H4 (cell line): ENCODE data around the gene ABCA12. TPM values are rescaled to one million over a fixed set of nuclear protein-coding genes. Genes with fewer than 3 reads are reported as not detected.

Source experiments
- DNase-seq: peaks from one replicate; pipeline ENCODE4 v3.0.0-alpha.2; 2015; ENCODE audit warnings: low spot score
- total RNA-seq: library from RNA; depleted of rRNA; stranded (reverse); fragments of >200 nt; shearing (Covaris generic); gene quantifications from 2 replicates; pipeline ENCODE4 v1.2.3, GENCODE V29; 2014

ABCA12 gene
- total RNA-seq, 1 experiment from 2014 or later: 0.04 TPM

DNA sequence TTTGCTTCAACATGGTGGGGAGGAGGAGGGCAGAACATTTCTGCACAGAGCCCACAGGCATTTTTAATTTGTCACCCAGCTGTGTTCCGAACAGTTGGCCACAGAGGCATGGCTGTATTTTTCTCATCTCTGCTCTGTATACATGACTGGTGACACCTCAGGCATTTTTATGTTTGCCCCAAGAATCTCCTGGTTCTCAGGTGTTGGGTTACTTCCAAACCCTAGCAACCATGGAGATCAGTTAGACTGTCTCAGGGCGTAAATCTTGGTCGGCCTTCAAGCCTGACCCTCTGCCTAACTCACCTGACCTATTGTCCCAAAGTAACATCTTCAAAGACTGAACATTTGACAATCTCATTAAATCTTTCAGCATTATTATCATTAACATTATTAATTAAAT lies 100.0 kb downstream of the ABCA12 start:
- no peak for DNase-seq

DNA sequence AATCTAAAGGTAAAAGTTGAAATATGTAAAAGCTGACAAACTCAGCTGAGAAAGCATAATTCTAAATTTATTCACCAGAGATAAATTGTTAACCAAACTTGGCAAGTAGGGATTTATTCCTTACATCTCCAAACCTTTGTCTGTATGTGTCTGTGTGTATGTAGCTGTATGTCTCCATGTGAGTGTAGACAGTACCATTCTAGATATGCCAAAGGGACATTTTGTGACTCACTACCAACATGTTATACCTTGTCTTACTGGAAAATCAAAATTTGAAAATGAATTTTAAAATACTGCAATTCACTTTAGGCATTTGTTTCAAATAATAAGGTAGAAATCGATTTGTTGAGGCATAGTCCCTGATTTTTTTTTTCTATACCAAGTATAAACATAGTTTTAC lies 102.1 kb downstream of the ABCA12 start:
- no peak for DNase-seq

DNA sequence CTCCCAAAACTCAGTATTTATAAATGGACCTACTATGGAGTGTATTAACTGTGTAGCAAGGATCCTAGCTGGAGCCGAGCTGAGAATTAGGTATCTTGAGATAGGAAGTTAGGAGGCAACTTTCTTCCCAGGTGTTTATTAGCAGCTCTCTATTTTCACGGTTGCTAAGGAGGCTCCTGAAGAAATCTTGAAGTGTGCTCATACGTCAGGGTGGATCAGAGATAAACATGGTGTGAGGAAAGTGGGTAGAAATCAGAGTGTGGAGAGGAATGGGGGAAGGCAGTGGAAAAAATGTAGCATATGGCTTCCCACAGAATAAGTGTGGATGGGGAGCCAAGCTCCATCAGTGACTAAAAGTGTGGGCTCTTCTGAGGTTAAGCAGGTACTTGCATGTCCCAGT lies 104.3 kb downstream of the ABCA12 start:
- no peak for DNase-seq

DNA sequence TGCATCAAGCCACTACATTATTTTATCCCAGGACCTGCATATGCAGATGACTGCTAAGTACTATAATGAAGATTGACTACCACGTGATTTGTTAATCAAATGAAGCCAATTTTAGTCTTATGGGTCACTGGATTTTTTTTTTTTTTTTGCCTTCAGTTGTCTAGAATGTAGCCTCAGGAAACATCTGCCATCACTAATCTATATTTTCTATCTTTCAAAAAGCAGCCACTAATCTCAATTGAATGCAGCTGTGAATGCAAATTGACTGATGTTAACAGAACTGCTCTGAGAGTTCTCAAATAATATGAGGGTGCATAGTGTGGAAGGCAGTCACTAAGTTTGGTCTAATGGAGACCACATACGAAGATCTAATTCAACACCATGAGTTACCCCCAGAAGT lies 106.3 kb downstream of the ABCA12 start:
- no peak for DNase-seq

DNA sequence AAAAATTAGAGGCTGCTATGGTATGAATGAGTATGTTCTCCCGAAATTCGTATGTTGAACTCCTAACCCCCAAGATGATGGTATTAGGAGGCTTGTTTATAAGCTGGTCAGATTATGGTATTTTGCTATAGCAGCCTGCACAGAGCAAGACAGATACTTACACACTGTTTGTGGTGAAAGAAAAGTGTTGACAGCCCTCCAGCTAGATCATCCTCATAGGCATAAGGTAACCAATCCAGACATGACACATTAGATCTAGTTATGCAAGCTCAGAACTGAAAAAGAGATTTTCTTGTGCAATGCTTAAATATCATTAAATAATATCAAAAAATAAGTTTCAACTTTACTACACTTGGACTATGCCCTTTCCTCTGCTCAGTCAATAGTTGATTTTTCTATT lies 107.1 kb downstream of the ABCA12 start:
- DNase-seq: no peak

DNA sequence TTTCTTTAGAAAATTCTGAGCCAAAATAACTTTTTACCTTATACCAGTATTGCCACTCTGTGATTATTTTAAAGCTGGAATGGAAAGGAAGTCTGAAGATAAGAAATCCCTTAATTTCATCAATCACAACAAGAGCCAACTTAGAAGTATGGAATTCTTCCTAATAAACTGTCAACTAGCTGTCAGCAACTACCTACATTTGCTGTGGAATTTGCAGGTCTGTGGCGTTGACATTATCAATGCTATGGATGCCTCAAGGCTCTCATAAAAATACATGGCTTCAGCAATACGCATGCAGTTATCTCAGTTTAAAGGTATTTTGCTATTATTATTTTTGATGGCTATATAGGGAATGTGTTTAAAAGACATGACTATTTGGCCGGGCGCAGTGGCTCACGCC lies 108.5 kb downstream of the ABCA12 start:
- no peak for DNase-seq

DNA sequence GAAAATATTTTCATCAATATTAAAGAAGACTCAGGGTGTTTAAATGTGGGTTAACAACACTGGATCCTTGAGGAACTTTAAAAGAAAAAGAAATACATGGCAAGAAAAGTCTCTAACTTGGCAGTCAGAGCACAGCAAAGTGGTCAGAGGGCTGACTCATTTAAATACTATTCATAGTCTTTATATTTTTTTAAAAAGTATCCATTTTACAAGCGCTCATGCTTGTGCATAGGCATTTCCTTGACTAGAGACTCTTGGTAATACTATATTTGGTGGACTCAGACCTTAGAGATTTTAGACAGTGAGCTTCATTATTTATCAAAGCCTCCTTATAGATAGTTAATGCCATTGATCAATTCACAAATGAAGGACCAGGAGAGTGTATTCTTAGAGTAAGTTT lies 110.2 kb downstream of the ABCA12 start:
- DNase-seq: no peak

DNA sequence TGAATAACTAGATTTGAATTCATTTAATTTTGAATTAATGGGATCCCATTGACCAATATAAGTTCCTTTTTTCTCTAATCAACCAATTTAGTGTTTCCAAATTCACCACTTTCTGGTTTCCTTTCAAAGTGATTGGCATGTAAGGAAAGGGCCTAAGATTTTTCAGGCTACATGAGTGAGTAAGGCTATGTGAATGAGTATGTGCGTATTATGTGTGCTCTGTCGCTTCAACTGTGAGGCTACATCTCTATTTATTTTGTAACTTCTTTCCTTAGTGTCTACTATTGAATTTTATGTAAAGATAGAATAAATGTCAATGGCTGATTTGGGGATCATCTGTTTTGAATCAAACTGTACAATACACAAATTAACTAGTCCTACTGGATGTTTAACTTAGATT lies 110.6 kb downstream of the ABCA12 start:
- no peak for DNase-seq

DNA sequence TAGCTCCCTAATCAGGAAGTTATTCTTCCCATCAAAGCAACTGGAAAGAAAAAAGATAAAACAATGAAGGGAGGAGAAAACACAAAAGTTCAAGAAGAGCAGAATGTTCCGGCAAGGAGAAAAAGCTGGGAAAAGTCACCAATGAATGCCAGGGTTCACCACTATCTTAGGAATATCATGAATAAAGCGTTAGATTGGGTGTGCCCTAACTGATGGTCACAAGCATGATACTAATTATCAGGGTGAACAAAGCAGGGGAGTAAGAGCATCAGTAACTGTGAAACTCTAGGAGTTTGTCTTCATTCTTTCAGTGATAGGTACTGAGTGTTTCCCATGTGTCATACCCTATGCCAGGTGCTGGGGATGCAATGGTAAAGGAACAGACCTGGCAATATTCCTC lies 115.5 kb downstream of the ABCA12 start:
- DNase-seq: no peak

DNA sequence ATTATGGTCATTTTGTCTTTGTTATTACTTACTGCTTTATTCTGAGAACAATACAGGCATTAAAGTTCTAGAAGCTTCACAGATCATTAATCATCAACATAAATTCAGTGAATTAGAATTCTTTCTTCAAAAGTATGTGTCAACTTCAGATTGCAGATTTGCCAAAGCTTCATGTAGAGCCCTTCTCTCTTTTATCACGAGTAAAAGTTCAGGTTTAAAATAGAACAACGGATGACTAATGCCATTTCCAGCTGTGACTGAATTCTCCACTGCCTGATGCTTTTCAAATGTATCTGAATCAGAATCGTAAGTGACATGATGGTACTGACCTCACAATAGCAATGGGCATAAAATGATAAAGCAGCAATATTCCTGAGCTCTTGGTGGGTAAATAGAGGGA lies 116.0 kb downstream of the ABCA12 start:
- no peak for DNase-seq

DNA sequence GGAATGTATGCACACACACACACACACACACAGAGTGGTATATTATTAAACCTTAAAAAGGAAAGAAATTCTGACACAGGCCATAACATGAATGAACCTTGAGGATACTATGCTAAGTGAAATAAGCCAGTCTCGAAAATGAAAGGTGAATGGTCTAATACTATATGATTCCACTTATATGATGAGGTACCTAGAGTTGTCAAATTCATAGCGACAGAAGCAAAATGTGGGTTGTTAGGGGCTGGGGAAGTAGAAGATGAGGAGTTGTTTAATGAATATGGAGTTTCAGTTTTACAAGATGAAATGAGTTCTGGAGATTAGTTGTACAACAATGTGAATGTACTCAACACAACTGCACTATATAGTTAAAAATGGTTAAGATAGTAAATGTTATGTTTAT lies 118.1 kb downstream of the ABCA12 start:
- DNase-seq: no peak

DNA sequence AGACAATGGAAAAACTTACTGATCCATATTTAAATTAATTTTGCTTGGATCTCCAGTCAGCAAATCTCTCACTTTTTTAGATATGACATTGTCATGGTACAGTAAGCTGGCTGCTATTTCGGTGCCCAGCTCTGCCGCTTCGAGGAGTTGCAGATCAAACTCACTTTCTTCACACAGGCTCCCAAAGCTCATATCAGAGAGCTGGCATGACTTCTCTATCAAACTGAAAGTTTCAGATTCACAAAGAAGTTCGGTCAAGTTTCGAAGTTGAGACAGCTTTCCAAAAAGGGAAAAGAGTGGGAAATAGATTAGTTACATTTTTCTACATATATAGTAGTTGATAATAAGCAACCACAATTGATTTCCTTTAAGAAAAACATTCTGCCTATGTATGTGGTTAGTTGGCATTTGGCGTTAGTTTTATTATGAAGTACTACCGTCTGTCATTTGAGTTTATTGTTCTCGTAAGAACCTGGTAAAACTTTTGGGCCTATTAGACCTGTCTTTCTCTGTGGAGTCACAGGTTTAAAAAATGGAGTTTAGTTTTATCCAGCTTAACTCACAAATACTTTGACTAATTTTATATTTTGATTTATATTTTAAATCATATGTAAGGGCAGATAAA lies 118.8 kb downstream of the ABCA12 start:
- no peak for DNase-seq

DNA sequence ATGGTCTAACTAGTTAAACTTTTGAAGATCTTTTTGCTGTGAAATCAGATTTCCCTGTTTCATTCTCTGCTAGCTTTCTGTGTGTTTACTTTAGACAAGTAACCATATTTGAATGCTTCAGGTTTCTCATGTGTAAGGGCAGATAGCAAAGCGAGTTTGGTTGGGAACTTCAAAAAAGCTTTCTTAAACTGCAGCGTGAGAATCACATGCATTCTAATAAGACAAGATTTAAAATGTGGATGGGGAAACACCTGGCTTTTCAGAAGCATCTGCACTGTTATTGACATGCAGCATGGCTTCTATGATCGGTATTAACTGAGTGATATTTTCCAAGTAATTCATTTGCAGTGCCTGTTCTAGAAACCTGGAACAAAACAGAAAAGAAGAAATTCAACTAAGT lies 119.3 kb downstream of the ABCA12 start:
- no peak for DNase-seq

DNA sequence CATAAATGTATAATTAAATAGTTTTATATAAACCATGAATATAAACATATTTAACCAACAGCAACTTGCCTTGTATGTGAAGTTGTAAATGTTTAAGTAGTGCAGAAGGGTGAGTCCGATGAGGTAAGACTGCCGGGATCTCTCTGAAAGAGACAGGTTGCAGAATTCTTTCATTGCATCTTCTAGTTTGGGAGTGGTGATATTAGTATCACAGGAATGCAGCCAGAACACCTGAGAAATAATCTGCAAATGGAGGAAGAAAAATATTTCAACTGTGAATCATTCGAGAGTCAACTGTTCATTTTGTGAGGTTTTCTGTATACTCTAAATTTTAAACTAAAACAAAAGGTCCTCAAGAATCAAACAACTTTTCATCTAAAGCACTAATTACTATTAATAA lies 123.0 kb downstream of the ABCA12 start:
- no peak for DNase-seq

DNA sequence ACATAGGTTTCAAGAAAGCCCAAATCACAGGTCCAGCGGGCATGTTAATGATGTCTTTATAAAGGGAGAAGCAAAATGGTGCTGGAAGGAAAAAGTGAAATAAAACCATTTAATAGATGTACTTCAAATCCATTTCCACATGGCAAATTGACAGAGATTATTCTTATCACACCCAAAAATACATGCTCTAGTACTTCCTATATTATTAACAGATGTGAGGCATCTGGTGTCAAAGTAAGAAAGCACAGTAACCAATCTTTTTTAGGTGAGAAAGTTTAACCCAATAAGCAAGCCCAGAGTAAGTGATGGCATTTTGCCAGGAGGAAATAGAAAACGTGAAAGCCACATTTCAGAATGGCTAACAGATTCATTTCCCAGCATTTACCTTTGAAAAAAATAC lies 128.0 kb downstream of the ABCA12 start:
- no peak for DNase-seq

DNA sequence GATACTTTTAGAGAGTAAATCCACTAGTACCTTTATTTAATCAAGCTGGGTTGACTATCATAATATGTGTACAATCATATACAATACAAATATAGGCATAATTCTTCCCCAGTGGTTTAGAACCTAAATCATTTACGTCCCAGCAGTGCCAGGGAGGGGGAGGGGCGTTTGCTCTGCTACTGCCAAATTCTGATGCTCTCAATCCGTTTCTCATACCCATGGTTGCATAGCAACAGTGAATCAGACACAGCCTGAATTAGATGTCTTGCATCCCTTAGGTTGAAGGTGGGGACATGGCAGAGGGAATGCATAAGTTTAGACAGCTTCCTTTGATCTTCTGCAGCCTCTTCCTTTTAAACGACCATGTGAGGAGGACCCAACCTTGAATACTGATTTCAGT lies 135.4 kb downstream of the ABCA12 start:
- no peak for DNase-seq

DNA sequence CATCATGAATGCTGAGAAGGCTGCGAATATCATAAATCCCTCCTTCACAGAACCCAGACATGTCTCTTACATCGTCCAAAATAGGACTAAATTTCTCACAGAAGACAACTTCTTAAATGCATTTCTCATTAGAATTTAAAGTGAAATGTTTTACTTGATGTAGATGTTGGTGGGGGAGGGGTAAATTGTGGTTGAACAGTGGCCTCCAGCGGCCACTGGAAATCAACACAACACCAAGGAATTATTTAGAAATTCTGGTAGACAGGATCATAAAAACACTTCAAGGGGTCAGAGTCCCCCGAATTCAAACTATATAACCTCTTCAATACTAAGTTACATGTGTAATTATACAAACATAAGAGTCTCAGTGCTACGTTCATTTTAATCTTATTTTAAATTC lies 135.9 kb downstream of the ABCA12 start:
- peak; percentile 42 for DNase-seq

DNA sequence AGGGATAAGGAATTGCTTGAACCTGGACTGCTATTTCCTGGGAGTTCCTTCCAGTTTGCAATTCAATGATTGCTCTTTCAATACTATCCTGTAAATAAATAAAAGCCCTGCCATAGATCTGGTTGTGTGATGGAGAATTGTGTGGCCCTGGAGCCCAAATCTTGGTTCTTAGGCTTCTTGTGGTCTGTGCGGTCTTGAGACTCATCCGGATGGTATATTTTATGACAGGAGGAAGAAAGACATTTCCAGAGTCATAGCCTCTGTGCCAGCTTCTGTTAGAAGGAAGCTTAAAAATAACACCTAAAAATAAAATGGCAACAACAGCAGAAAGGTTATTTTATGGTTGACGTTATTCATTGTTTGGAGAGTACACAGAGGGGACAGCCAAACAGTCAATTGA lies 137.7 kb downstream of the ABCA12 start:
- no peak for DNase-seq

DNA sequence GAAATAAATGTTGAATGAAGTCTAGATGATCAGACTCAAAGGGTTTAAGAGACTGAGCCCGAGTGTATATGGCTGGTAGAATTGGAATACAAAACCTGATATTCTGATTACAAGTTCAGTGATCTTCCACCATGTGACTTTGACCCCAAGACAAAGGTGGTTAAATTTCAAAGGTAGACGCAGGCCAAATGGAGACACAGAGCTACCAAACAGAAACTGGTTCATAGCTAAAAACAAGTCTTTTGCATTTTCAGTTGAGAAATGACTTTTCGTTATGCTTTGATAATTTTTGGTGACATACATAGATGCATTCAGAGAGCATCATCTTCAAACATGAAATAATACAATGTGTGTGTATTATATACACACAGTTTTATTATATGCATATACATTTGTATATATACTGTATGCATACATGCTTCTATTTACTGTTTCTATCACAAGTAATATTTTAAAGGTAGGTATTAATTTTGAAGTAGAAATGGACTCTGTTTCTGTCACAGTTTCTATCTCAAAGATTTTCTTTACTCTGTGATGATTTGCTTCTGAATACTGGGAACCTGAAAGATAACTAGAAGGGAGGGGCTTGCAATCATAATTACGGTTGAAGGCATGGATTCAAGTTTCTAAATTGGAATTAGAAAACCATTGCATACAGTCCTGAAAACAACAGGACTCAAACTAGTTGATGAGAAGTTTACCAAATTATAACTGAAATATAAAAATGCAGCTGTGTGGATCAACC lies 142.3 kb downstream of the ABCA12 start:
- DNase-seq: no peak

DNA sequence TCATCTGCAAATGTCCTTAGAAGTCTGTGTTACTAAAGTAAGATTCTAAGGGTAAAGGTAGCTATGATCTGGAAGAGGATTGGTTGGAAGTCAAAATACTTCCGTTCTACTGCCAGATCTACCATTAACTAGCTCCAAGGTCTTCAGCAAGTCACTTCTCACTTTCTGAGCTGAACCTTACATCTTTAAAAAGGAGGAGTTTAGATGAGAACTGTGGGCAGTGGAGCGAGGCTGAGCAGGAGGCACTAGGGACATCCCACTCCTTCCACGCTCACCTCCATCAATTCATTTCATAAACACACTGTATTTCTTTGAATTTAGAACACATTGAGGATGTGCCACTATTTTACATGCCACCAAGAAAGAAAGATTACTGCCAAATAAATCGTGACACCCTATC lies 143.0 kb downstream of the ABCA12 start:
- DNase-seq: no peak

DNA sequence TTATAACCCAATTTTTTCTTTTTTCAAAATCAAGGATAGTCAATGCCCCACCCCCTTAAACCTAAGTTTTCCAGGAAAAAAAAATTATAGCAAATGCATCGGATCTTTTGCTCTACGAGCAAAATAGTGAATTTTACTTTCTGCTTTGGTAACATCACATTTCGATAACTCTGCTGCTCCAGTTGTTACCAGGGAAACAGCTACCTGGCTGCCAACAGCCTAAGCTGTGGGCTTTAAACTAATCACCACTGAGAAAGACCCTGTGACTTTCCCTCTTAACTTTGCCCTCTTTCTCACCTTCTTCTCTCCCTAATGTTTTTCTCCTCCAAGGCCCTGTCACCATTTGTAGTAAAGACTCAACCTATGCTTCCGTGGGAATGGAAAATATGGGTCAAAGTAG lies 145.5 kb downstream of the ABCA12 start:
- no peak for DNase-seq

DNA sequence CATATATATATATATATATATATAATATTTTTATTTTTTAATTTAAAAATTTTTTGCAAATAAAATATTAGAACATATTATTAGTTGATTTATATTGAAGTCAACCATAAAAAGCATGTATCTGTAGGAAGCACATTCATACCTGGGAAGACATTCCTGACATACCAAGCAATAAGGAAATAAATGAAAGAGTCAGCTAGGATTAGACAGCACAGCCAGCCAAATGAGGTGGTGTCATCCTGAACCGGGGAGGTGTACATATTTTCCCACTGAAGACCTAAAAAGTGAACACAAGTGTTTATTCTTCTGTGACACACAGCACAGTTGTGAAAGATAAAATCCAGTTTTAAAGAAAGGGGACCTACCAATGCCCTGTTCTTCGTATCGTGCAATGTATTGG lies 149.2 kb downstream of the ABCA12 start:
- DNase-seq: no peak

DNA sequence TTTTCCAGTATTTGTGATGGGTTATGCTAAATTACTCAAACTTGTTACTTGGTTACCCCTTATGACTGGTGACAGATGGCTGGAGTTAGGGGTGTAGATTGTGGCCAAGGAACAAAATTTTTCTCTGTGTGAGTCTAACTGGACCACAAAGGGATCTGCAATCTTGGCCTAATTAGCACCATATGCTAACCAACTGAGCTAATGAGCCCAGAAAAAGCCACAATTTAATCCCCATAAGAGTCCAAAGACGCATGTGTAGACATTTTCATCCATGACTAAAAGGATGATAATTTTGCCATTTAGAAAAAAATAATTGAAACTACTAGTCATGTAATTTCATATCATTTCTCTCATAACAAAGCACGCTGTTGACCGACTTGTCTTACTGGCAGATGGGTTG lies 151.2 kb downstream of the ABCA12 start:
- no peak for DNase-seq

DNA sequence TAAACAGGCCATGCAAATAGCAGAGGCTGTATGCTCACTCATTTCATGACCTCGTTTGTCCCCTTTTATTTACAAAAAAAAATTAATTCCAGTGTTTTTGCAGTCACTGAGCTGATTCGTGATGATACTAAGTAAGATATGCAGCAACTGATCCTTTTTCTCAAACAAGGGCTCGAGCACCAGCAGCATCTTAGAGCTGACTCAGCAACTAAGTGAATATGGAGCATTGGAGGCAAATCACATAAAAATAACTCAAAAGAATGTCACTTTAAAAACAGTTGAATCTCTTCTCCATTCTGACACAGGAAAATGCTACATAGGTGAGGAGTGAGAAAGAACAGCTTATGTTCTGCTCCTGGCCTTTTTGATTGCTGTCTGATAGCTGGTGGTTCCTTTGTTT lies 152.8 kb downstream of the ABCA12 start:
- no peak for DNase-seq
